ENCODE data around the gene EPHA6.

Gene EPHA6

DNA sequence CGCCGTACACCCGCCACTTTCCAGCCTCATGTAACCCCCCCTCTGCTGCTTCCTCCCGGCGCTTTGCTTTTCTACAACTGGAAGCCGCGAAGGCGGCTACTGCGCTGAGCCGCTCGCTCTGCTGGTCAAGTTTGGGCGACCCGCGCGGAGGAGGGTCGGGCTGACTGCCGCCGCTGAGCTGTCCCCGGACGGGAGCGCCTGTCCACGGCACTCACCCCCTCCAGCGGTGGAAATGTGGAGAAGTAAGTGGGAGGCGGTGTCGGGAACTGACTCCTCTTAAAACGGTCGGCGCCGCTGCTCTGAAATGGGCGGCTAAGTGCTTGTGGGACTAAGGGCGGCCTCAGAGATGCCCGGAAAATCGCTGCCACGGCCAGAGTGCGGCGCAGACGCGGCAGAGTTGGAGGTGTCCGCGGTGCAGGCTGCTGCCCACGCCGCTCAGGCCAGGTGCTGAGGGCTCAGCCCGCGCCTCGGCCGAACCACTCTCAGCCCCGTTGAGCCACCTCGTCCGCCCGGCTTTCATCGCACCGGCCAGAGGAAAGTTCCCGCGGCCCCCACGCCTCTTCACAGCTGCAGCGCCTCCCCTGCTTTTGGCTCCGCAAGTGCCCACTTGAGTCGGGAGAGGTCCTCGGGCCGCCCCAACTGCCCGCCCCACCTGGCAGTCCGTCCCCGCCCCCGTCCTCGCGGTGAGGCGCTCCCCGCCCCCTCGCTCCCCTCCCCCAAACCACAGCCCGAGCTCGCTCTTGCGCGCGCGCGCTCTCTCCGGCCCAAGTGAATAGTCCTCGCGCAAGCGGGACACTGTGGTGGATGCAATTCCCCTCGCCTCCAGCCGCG is at the start of gene EPHA6:
Gene EPHA6 (plus strand): TSS at position 775 of the 831 bp plus-strand sequence.
- TF ChIP-seq, protein P1, sequence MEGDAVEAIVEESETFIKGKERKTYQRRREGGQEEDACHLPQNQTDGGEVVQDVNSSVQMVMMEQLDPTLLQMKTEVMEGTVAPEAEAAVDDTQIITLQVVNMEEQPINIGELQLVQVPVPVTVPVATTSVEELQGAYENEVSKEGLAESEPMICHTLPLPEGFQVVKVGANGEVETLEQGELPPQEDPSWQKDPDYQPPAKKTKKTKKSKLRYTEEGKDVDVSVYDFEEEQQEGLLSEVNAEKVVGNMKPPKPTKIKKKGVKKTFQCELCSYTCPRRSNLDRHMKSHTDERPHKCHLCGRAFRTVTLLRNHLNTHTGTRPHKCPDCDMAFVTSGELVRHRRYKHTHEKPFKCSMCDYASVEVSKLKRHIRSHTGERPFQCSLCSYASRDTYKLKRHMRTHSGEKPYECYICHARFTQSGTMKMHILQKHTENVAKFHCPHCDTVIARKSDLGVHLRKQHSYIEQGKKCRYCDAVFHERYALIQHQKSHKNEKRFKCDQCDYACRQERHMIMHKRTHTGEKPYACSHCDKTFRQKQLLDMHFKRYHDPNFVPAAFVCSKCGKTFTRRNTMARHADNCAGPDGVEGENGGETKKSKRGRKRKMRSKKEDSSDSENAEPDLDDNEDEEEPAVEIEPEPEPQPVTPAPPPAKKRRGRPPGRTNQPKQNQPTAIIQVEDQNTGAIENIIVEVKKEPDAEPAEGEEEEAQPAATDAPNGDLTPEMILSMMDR (conservative IDR thresholded peaks at IDR 0.05; ENCODE audit: control insufficient read depth, insufficient read depth, low read depth, low read length), result no peak
- H3K4me3 ChIP-seq (ENCODE audit: control insufficient read depth, low read depth, low read length), result peak within 1 kb of the TSS; percentile 38
- peak; percentile 48 for DNase-seq (ENCODE audit: low read depth)

DNA sequence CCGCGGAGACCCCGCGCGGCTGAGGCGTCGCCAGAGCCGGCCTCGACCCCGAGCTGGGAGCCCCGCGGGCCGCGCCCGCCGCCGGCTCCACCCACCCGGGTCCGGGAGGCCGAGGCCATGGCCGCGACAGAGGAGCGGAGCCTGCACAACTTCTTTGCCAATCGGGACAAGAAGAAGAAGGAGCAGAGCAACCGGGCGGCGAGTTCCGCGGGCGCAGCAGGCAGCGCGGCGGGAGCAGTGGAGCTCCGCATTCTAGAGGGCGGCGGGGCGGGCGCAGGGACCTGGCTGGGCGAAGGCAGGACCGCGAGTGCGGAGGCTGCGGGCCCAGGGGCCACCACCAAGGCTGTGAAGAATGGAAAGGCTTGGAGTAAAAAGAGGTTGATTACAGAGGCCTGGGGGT is 37.6 kb upstream of the EPHA6 start:
- DNase-seq (ENCODE audit: low read depth), result no peak
- TF ChIP-seq, protein P1 (conservative IDR thresholded peaks at IDR 0.05; ENCODE audit: control insufficient read depth, insufficient read depth, low read depth, low read length), result no peak
- no peak overlapping the region for H3K4me3 ChIP-seq (ENCODE audit: control insufficient read depth, low read depth, low read length)

DNA sequence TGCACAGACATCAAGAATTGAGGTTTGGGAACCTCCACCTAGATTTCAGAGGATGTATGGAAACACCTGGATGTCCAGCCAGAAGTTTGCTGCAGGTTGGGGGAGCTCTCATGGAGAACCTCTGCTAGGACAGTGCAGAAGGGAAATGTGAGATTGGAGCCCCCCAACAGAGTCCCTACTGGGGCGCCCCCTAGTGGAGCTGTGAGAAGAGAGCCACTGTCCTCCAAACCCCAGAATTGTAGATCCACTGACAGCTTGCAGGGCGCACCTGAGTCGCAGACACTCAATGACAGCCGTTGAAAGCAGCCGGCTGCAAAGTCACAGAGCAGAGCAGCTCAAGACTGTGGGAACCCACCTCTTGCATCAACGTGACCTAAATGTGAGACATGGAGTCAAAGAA is 34.6 kb upstream of the EPHA6 start:
- no peak for DNase-seq (ENCODE audit: low read depth)
- TF ChIP-seq, protein P1 (conservative IDR thresholded peaks at IDR 0.05; ENCODE audit: control insufficient read depth, insufficient read depth, low read depth, low read length), result no peak
- no peak overlapping the region for H3K4me3 ChIP-seq (ENCODE audit: control insufficient read depth, low read depth, low read length)

DNA sequence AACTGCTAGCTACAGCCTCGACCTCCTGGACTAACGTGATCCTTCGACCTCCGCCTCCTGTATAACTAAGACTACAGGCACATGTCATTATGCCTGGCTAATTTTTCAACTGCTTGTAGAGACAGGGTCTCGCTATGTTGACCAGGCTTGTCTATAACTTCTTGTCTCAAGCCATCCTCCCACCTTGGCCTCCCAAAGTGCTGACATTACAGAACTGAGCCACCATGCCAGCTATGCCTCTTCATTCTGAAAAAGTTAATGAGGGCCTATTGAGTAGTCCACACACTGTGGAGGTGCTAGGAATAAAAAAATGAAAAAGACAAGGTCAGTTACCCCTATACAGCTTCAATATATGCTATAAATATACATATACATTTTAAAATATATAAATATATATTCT is 18.3 kb upstream of the EPHA6 start:
- TF ChIP-seq, protein P1 (conservative IDR thresholded peaks at IDR 0.05; ENCODE audit: control insufficient read depth, insufficient read depth, low read depth, low read length), result no peak
- no peak overlapping the region for H3K4me3 ChIP-seq (ENCODE audit: control insufficient read depth, low read depth, low read length)
- DNase-seq (ENCODE audit: low read depth), result no peak

DNA sequence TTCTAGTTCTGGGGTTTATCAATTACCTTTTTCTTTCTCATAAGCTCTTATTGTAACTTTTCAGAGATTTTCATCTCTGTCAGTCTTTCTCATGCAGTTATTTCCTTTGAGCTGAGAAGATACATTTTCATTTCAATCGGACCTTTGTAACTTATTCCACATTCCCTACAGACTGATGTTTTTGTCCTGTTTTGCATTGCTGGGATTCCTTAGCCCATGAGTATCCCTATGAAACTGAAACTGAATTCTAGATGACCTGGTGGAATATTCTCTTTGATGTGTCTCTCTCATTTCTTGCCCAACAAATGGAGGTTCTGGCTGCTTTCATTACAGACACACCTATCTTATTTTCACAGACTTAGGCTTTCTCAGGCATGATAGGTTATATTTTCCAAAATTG is 10.5 kb upstream of the EPHA6 start:
- DNase-seq (ENCODE audit: low read depth), result no peak
- TF ChIP-seq, protein P1 (conservative IDR thresholded peaks at IDR 0.05; ENCODE audit: control insufficient read depth, insufficient read depth, low read depth, low read length), result no peak
- H3K4me3 ChIP-seq (ENCODE audit: control insufficient read depth, low read depth, low read length), result no peak overlapping the region

DNA sequence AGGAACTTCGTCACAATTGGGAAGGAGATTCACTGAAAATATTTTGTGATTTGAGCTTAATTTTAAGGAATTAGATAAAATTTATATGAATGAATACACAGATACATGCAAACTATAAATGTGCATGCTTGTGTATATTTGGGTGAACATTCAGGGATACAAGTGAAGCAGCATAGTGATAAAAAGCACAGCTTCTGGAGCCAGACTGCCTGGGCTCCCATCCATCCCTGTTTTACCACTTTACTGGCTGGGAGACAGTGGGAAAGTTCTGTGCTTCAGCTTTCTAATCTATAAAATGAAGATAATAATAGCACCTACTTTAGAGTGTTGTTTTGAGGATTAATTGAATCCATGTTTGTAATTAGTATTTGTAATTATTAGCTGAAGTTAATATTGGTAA is 8.1 kb upstream of the EPHA6 start:
- TF ChIP-seq, protein P1 (conservative IDR thresholded peaks at IDR 0.05; ENCODE audit: control insufficient read depth, insufficient read depth, low read depth, low read length), result no peak
- no peak overlapping the region for H3K4me3 ChIP-seq (ENCODE audit: control insufficient read depth, low read depth, low read length)
- DNase-seq (ENCODE audit: low read depth), result no peak

Measured in fibroblast of mammary gland (primary cell).